Fibroblast of skin of left quadriceps (primary cell): Measurements from ENCODE around the gene GADD45A.

ENCODE experiments used
- DNase-seq, 2 experiments: peaks; one replicate each; pipeline ENCODE4 v3.0.0-alpha.2; 2013; ENCODE audit warnings: low read depth in 2 of 2

The GADD45A gene

DNA sequence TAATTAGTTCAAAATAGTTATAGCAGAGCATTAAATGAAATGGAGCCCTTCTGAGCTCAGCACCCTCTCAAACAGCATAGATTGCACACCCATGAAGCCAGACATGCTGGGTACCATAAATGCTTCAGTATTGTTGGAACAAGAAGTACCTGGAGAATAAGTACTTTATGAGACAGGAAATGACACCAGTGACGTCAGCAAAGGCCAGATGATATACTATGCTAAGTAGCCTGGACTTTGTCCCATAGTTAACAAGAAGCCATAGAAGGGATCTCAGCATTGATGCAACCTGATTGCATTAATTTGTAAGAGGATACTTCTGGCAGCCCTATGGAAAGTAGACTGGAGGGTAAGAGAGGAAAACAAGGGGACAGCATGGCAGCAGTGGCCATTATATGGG is 16.3 kb upstream of the GADD45A start:
- DNase-seq = no peak

DNA sequence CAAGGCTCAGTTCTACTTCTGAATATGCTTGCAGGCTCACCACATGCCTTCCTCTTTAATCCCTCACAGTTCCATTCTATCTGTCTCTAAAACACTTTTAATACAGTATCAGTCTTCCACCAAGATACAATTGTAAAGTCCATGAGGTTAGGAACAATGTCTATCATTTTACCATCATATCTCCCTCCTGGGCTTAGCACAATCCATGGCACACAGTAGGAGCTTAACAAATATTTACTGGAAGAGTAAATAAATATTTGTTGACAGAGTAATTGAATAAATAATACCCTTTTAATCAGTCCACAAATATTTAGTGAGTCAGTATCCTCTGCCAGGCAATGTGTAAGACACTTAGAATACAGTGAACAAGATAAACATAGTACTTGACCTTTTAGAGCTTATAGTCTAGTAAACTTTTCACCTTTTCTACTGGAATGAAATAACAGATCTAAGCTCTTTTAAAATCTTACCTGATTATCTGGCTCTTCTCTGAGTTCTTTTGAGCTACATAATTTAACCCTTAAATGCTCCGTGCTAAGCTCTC is 12.7 kb upstream of the GADD45A start:
- DNase-seq = no peak

DNA sequence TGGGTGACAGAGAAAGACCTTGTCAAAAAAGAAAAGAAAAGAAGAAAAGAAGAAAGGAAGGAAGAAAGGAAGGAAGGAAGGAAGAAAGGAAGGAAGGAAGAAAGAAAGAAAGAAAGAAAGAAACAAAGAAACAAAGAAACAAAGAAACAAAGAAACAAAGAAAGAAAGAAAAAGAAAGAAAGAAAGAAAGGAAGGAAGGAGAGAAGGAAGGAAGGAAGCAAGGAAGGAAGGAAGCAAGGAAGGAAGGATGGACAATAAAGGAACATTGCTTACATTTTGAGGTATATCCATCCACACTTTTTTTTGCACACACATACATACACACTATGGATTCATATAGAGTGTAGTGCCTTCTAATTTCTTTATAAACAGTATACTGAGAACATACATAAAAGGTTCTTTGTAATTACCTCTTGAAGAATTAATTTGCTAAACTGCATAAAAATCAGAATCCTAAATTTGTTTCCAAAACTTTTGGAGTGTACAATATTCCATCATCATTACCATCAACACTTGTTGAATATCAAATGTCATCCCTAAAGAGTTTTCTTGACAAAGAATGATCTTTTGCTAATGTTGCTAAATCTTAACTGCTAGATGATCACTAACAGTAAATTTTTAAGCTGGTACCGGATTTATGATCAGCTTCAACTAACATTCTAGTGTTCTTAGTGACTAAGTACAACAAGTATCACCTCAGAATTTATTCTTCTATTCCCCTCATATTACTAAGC is 11.4 kb upstream of the GADD45A start:
- no peak for DNase-seq

DNA sequence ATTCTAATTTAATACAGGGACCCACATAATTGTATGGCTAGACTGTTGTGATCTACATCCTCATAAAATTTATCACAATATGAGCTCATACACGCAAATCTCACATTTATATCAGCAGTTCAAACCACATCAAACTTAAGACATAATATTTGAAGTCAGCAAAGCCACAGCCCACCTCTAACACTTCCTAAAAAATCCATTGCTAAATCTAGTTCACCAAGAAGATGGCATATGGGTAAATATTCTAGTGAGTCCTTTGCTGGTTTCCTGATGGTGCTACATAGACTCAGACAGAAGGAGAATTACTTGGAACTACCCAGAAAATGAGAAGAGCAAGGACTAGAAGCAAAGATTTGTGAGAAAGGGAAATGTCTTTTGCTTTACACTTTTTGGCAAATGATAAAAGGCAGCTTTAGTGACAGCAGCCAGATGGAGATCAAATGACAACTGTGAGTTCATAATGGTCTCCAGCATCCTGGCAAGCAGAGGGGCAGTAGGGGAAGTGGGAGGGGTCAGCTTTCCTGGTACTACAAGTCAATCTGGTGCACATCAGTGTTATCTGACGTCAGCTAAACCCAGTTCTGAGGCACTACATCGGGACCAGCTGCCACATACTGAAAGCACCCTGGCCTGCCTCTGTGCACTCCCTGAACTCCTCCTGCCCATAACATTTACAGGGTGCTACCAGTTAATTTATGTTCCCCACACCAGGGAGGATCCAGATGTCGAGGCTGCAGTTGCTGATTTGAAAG is 10.6 kb upstream of the GADD45A start:
- no peak for DNase-seq

DNA sequence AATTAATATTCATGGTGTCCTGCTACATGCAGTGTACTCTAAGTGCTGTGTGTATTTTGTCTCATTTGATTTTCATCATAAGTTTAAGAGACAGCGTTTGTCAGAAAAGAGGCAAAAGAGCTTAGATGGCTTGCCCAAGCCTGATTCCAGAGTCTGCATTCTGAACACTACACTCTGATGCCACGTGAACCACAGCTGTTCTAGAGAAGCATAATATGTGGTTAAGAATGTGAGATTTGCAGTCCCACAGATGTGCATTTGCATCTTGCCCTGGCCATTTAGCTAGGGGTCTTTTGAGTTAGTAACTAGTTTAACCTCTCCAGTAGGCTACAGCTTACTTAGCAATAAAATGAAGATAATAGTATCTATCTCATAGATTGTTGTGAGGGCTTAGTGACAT is 9.2 kb upstream of the GADD45A start:
- no peak for DNase-seq

DNA sequence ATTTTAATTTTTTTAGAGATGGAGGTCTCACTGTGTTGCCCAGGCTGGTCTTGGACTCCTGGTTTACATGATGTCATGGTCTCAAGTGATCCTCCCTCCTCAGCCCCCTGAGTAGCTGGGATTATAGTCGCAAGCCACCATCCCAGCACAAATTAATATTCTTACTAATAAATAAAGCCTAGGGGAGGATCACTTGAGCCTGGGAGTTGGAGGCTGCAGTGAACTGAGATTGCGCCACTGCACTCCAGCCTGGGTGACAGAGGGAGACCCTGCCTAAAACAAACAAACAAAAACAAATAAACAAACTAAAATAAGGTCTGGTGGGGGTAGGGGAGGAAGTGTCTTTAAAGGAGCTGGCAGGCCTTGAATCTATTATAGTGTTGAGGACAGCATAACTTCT is 8.7 kb upstream of the GADD45A start:
- no peak for DNase-seq

DNA sequence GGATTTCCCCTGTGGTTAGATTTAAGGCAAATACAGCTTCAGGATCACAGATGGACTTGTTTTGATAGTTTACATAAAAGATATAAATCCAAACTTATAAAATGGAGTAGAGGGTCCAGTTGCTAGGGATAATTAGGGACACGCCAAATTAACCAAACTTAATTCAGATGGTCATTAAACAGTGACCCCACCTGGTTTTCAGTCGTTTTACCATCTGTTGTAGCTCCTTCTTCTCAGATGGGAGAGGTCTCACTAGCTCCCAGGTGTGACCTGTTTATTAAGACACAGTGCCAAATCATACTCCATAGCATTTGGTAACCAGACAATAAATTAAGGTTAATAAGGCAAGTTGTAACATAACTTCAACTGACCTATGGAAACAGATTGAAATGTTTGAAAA is 8.1 kb upstream of the GADD45A start:
- no peak for DNase-seq

DNA sequence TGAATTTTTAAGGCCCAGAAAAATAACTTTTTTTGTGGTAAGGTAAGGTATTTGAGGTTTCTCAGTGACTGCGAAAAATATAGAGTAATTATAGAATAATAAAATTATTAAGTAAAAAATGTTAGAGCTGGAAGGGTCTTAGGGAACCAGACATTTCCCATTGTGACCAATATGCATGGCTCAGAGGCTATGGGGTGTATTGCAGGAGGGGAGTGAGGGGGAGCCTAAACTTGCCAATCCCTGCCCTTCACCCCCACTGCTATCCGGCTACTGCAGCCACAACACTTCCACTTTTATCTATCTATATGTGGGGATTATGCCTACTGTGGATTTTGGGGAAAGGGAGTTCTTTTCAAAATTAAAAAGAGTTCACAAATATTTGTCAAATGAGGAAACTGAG is 7.6 kb upstream of the GADD45A start:
- DNase-seq = no peak

DNA sequence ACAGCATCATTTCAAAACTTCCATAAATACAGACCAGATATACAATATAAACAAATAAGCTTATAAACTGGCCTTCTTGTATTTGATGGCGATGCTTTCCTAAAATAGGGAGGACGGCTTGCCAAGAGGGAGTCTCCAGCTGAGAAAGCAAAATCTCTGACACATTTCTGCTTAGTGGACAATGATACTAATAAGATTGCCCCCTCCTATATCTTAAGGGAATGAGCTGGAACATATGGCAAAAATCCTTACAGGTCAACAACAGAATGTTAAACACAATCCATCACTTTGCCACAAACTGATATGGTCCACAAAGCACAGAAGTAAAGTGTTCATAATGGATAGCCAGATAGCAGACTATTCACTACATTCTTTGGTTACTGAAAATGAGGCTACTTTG is 7.1 kb upstream of the GADD45A start:
- DNase-seq = no peak

DNA sequence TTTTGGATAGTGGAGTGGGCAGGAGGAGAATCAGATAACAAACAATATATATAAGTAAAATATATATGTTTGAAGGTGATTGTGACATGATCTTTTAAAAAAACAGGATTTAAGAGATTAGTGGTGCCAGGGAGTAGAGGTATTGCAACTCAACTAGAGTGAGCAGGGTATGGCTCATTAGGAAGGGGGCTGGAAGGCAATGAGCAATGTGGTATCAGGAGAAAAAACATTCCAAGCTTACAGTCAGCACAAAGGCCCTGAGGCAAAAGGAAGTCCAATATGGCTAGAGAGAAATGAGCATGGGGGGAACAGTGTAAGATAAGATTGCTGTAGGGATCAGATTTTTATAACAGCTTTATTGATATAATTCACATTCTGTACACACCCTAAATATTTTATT is 5.3 kb upstream of the GADD45A start:
- DNase-seq = no peak

DNA sequence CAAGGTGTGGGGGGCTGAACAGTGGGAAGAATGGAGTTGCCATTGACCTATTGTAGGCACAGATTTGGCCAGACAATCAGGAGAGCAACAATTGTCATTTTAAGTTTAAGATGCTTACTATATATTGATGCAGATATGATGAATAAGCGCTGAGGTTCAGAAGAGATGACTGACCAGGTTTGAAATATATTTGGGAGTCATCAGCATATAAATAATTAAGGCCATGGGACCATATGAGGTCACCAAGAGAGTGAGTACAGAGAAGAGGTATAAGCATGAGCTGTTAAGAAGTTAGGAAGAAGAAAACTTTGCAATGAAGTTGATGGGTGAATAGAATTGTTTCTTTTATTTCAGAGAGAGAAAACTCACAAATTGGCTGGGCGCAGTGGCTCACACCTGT is 4.5 kb upstream of the GADD45A start:
- no peak for DNase-seq

DNA sequence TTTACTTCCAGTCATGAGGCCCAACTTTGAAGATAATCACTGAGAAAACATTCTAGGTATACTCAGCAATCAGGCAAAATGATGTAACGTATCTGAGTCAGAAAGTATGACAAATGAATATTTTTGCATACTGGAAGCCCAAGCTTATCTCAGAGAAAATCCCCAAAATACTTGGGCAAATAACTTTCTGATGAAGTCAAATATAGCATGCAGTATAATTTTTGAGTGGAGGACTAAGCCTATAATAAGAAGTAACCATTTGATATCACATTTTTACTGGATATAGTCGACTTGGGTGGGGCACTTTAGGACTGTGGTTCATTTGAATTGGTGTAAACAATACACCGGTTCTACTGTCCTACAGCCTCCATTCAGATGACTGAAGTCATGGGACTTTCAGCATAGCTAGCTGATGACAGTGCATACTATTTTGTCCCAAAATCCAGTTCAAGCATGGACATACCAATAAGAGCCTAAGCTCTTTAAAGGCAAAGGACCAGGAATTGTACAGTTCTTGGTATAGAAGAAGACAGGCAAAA is 2.3 kb upstream of the GADD45A start:
- peak; percentile 70 for DNase-seq

DNA sequence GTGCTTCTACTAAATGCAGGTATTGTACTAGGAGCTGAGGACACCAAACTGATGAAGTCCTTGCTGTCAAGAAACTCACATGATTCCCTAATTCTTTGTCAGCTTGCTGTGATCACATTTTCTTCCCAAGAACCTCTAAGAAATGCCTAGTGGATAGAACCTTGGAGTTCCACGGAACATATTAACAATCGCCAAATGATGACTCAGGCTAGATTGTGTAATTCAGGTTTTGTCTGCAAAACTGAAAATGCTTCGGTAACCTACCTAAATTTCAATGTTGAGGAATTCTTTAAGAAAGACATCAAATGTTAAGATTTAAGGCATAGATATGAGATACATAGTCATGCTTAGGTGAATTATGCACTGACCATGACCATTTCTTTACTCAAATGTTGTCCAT is 1.7 kb upstream of the GADD45A start:
- peak in 1 of 2 experiments; percentile 39 for DNase-seq

DNA sequence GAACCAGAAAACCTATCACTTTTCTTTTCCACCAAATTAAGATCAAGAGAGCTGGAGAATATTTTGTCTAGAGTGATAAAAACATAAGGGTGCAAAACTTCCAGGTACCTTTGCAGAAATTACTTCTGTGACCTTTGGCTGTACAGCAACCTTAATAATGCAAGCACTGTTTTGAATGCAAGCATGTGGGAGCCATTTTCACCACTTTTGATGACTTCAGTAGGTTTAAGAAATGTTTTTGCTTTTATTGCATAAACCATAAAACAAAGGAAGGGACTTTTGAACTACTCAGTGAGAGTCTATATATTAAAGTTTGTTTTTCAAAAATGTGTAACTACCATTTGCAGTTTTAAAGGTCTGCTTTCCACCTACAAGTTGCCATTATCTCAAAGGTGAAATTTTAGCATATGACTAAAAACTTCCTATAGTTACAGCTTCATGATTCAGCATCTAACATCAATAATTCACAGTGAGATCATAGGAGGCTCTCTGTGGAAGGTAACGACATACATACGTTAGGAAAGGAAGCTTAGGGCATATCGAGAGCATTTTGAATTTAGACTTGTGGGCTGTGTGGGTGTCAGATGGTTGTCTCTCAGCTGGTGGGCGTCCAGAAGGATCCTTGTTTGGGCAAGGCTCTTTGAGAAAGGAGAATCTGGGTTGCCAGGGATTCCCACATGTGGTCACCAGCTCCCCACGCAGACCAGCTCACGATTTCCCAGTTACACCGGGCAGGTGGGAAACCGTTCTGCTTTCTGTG is 1.1 kb upstream of the GADD45A start:
- DNase-seq = no peak

DNA sequence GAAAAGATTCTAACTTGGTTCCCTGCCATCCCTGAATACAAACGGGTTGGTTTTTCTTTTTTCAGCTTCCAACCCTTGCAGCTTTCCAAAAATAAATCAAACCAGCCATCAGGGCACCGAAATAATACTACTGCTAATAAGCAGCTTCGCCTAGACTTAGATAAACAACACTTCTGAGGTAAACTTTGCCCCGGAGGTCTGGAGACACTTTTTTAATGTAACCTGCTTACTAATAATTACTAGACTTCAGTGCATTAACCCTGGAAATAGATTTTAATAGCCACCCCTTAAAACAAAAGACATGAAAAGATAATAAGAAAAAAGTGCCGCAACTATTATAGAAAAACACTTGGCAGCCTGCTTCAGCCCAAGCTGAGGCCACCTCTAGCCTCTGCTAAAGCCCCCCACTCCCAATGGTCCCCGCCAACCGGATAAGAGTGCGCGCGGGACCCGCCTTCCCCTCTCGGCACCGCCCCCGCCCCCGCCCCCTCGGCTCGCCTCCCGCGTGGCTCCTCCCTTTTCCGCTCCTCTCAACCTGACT is 405 bp upstream of the GADD45A start:
- no peak for DNase-seq

DNA sequence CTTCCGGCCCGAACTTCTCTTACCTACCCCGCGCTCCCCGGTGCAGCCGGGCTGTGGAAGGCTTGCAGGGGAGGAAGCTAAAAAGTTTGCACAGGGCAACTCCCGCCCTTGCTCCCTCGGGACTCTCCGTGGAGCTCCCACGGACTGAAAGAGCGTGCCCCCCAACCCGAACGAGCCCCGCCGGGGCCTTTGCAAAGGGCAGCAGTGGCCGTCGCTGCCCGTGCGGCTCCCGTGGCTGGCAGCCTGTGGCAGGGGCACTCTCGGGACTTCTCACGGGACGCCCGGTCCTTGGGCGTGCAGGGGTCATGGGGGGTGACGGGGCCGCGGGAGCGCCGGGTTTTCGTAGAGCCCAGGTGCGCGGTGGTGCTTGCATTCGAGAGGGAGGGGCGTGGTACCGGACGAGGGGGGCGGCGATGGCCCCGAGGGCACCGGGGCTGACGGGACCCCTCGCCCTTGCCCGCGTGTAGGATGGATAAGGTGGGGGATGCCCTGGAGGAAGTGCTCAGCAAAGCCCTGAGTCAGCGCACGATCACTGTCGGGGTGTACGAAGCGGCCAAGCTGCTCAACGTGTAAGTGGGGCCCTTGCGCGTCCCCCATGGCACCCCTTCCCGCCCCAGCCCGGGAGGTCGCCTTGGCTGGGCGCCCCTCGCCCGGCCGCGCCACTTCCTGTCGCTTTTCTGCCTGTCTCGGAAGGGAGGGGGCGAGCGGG is 711 bp downstream of the GADD45A start:
- DNase-seq = no peak

DNA sequence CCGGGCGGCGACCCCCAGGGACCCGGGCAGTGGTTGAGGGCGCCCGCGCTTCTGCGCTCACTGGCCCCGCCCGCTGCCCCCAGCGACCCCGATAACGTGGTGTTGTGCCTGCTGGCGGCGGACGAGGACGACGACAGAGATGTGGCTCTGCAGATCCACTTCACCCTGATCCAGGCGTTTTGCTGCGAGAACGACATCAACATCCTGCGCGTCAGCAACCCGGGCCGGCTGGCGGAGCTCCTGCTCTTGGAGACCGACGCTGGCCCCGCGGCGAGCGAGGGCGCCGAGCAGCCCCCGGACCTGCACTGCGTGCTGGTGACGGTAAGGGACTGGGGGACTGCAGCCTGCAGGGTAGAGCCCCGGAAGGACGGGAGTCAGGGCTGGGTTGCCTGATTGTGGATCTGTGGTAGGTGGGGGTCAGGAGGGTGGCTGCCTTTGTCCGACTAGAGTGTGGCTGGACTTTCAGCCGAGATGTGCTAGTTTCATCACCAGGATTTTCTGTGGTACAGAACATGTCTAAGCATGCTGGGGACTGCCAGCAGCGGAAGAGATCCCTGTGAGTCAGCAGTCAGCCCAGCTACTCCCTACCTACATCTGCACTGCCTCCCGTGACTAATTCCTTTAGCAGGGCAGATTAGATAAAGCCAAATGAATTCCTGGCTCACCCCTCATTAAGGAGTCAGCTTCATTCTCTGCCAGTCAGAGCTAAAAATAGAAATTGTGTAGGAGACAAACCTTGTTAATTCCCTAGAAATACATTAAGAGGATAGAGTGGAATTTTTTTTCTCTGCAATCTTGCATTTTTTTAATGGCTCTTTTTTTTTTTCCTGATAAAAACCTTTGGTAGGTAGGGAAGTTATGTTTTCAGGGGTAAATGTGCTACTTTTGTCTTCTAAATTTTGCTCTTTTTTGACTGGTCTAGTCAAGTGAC is 1.5 kb downstream of the GADD45A start:
- peak; percentile 95 for DNase-seq

DNA sequence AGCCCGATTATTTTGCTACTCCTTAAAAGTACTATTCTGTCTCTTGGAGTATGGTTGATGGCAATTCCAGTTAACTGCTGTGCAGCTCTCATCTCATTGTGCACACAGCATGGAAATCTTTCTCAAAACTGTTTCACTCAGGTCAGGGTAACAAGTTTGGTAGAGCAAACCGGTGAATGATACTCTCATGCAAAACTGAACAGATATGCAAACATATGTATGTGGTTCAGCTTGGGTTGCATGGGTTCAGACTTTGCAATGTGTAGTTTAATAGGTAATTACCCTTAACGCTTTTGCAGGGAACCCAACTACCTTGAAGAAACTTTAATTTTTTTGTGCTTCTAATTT is 2.2 kb downstream of the GADD45A start:
- no peak for DNase-seq

DNA sequence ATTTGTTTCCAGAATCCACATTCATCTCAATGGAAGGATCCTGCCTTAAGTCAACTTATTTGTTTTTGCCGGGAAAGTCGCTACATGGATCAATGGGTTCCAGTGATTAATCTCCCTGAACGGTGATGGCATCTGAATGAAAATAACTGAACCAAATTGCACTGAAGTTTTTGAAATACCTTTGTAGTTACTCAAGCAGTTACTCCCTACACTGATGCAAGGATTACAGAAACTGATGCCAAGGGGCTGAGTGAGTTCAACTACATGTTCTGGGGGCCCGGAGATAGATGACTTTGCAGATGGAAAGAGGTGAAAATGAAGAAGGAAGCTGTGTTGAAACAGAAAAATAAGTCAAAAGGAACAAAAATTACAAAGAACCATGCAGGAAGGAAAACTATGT is 2.6 kb downstream of the GADD45A start:
- peak; percentile 78 to 80 for DNase-seq

DNA sequence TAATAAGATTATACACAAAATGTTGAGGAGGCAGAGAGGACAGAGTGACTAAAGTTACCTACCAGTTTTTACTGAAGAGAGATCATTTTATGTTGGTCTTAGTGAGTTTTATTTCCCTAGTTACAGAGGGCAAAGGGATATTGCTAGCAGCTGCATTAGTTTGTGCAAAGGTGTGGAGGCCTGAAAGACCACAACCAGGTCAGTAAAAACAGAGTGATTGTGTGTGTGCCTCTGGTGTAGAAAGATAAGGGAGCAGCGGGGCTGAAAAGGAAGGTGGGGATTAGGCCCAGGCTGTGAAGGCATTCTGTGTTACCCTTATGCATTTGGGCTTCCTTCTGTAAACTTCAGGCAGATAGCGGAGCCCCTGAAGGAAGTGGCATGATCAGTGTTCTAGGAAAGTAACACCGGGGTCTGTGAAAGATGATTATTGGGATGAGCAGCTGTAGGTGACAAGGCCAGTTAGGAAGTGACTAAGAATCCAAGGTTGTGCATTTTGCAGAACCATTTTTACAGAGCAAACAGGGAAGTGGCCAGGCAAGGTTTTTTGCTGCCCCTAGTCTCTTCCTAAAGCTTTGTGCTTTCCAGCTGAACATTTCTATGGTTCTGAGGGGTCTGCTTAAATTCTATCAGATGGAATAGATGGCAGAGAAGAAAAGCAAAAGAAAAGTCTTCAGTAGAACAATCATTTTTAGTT is 3.7 kb downstream of the GADD45A start:
- no peak for DNase-seq
